SU-DHL-6 (cell line): ENCODE measurements around the gene SPACA4.

Experiments used
- H2AFZ ChIP-seq: fragments of 200-600 bp; sonication (generic); 2 replicates; pipeline ENCODE4 v1.6.1; 2014; ENCODE audit warnings: low read depth, mild to moderate bottlenecking, moderate library complexity, mixed read lengths, antibody characterized with exemption, low read length; ENCODE audit not compliant: severe bottlenecking
- H3F3A ChIP-seq: fragments of 200-600 bp; shearing (Covaris generic); 2 replicates; pipeline ENCODE4 v1.6.0; 2016; ENCODE audit warnings: antibody characterized with exemption, mild to moderate bottlenecking; ENCODE audit not compliant: insufficient read depth
- H3K27ac ChIP-seq: fragments of 200-600 bp; sonication (generic); 2 replicates; pipeline ENCODE4 v1.5.1; 2016; ENCODE audit warnings: low read depth, mild to moderate bottlenecking, low read length, moderate library complexity, mixed read lengths
- H3K27me3 ChIP-seq: fragments of 200-600 bp; sonication (generic), shearing (Covaris generic); 2 replicates; pipeline ENCODE4 v1.6.0; 2014; ENCODE audit warnings: mild to moderate bottlenecking, low read length
- H3K36me3 ChIP-seq: fragments of 200-600 bp; sonication (generic); 2 replicates; pipeline ENCODE4 v1.6.1; 2014; ENCODE audit warnings: mild to moderate bottlenecking, low read length, mixed read lengths
- H3K4me2 ChIP-seq: fragments of 300-600, 200-600 bp; shearing (Covaris generic), sonication (generic); 2 replicates; pipeline ENCODE4 v1.6.0; 2014; ENCODE audit warnings: low read length, low read depth, mild to moderate bottlenecking; ENCODE audit not compliant: poor library complexity, severe bottlenecking
- H3K4me3 ChIP-seq: fragments of 200-600 bp; sonication (generic); 2 replicates; pipeline ENCODE4 v1.5.1; 2014; ENCODE audit warnings: antibody characterized with exemption, low read length, mild to moderate bottlenecking, mixed read lengths; ENCODE audit not compliant: insufficient read depth, poor library complexity, severe bottlenecking
- H3K79me2 ChIP-seq: fragments of 200-600 bp; sonication (generic); 2 replicates; pipeline ENCODE4 v1.6.1; 2014; ENCODE audit warnings: mild to moderate bottlenecking, low read length, moderate library complexity; ENCODE audit not compliant: insufficient read depth
- H3K9ac ChIP-seq: fragments of 200-600 bp; sonication (generic); 2 replicates; pipeline ENCODE4 v1.7.0; 2014; ENCODE audit warnings: mild to moderate bottlenecking, low read length
- H3K9me2 ChIP-seq: fragments of 200-600 bp; sonication (generic); replicated peaks from 2 replicates; pipeline ENCODE4 v1.6.1; 2014; ENCODE audit warnings: low read length; ENCODE audit not compliant: insufficient read depth
- H3K9me3 ChIP-seq: fragments of 200-600 bp; sonication (generic); 2 replicates; pipeline ENCODE4 v1.6.1; 2014; ENCODE audit warnings: low read length, mixed read lengths; ENCODE audit not compliant: insufficient read depth
- H4K20me1 ChIP-seq: fragments of 200-600 bp; sonication (generic); 2 replicates; pipeline ENCODE4 v1.6.1; 2014; ENCODE audit warnings: low read depth, mild to moderate bottlenecking, antibody characterized with exemption, low read length, moderate library complexity, mixed read lengths
- EZH2phosphoT487 ChIP-seq: fragments of 200-600 bp; sonication (generic), shearing (Covaris generic); conservative IDR thresholded peaks from 2 replicates; pipeline ENCODE4 v1.6.1; 2018; ENCODE audit warnings: mild to moderate bottlenecking, antibody characterized with exemption, low read length, moderate library complexity, mixed read lengths
- TF ChIP-seq, protein P1 (sequence below): fragments of 200-600 bp; sonication (generic); IDR thresholded peaks from one replicate; pipeline ENCODE4 v1.5.1; 2017; ENCODE audit warnings: antibody characterized with exemption, mild to moderate bottlenecking, low read length, moderate library complexity; ENCODE audit not compliant: insufficient read depth, poor library complexity, severe bottlenecking

SPACA4 gene

DNA sequence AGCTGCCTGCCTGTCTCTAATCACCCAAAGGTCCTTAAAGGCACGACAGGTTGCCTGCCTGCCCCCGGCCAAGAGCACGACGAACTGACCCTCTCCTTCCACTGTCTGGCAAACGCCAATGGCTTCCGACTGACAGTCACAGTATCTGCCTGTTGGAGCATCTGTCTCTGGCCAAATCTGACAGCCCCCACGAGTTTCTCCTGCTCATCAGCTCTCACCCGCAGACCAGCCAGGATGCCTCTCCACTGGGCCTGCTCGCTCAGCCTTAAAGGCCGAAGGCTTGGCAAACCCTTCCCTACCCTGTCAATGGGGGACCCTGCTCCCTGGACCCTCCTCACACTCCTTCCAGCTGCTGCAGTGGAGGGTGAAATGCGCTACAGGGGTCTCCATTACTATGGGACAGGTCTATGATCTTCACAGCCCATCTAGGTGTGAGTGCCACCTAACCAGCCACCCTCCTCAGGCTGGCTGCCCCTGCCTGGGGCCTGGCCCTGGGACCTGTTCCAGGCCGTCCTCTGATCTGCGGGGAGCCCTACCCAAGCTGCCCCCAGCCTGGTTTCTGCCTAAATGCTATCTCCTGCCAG, 7.4 kb downstream of the SPACA4 start:
- Histone ChIP-seq H3K4me3 (no peak overlapping the region), H3K4me2 (no peak overlapping the region), H3K9me2 (no peaks in the 10 kb centered on the region), H3K9ac (no peak overlapping the region), H3F3A (peaks cover 20% of the 10 kb centered on the region), H2AFZ (no peak overlapping the region), H3K9me3 (no peaks in the 10 kb centered on the region), H3K36me3 (peaks cover 16% of the 10 kb centered on the region), H3K27me3 (no peaks in the 10 kb centered on the region), H4K20me1 (peaks cover 14% of the 10 kb centered on the region), H3K27ac (no peak overlapping the region), H3K79me2 (peaks cover 30% of the 10 kb centered on the region)
- no peak for TF ChIP-seq EZH2phosphoT487
- TF ChIP-seq, protein P1, sequence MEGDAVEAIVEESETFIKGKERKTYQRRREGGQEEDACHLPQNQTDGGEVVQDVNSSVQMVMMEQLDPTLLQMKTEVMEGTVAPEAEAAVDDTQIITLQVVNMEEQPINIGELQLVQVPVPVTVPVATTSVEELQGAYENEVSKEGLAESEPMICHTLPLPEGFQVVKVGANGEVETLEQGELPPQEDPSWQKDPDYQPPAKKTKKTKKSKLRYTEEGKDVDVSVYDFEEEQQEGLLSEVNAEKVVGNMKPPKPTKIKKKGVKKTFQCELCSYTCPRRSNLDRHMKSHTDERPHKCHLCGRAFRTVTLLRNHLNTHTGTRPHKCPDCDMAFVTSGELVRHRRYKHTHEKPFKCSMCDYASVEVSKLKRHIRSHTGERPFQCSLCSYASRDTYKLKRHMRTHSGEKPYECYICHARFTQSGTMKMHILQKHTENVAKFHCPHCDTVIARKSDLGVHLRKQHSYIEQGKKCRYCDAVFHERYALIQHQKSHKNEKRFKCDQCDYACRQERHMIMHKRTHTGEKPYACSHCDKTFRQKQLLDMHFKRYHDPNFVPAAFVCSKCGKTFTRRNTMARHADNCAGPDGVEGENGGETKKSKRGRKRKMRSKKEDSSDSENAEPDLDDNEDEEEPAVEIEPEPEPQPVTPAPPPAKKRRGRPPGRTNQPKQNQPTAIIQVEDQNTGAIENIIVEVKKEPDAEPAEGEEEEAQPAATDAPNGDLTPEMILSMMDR = no peak

DNA sequence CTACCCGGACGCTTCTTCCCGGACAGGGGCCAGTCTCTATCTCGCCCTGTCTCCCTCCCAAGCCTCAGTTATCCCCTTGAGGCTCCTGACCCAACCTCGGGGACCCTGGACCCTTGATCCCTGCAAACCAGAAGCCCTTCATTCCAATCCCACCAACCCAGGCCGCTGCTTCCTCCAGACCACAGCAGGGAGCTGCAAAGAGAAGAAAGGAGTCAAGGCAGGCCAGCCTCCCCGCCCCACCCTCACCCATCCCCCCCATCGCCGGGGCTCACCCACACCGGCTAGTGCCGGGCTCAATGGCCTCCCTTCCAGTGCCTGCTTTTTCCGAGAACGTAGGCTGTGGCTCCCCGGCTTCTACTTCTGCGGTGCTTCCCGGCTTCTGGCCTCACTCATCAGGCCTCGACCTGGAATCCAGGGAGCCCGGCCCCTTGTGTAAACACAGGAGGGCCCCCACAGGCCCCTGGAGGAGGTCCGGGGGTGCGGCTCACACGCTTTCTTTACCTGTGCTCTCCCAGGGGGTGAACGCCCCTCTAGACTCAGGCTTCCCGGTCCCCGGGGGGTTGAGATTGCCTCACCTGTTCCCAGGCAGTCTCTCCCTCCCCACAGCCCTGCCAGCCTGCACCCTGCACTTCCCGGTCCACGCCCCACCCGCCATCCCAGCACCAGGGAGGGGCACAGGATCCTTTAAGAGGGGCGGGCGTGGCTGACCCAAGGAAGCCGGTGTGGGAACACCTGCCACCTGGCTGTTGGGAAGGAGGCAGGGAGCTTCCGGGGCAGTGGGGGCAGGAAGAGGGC, 8.1 kb downstream of the SPACA4 start, which contains the start of gene FAM83E:
Gene FAM83E, minus strand, starts transcription at position 641 of the 795 bp plus-strand sequence. CDS start 1,704 bp downstream, outside the sequence.
- Histone ChIP-seq H3K27ac (no peak within 1 kb of the TSS), H3K9ac (no peak within 1 kb of the TSS), H3K36me3 (peaks cover 16% of the 10 kb centered on the region)

DNA sequence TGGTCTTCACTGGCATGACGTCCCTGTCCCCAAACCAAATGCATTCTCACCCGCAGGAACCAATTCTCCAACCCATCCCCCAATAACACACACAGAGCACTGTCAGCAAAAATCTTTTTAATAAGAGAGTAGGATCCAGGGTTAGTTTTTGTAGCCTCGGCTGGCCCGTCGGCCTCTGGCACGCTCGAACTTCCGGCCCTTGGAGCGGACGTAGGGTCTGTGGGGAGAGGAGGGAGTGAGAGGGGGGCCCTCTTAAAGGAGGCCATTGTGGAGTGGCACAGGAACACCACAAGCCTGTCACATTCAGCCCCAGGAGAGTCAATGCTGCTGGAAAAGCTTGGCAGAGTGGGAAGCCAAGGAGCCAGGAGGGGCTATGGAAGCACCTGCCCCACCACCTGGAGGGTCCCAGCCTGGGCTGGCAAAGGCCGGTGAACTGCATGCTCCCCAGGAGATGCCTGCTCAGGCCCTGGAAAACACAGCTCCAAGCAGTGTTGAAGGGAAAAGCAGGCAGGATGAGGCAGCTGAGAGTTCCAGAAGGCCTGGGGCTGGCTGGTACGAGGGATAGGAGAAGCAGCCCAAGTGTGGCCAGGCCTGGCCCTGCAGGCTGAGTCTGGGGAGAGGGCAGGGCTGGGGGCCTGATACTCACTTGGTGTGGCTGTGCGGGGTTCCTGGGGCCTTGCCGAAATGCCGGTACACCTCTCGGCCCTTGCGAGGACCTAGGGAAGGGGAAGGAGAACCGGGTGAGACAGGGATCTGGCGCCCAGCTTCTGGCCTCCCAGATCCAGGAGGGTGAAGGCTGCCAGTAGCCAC, 8.9 kb downstream of the SPACA4 start:
- TF ChIP-seq EZH2phosphoT487 = no peak
- TF ChIP-seq, protein P1 = no peak
- Histone ChIP-seq H3K9me2 (no peaks in the 10 kb centered on the region), H3K9ac (no peak overlapping the region), H3K27me3 (no peaks in the 10 kb centered on the region), H3K4me3 (no peak overlapping the region), H3K79me2 (peaks cover 39% of the 10 kb centered on the region), H3F3A (peaks cover 20% of the 10 kb centered on the region), H3K27ac (no peak overlapping the region), H2AFZ (no peak overlapping the region), H3K36me3 (peaks cover 16% of the 10 kb centered on the region), H3K9me3 (no peaks in the 10 kb centered on the region), H4K20me1 (peaks cover 14% of the 10 kb centered on the region), H3K4me2 (no peak overlapping the region)

More for the DNA sequence above, 8.1 kb downstream of the SPACA4 start, which contains the start of gene FAM83E:
- Histone ChIP-seq H3K4me2 (no peak within 1 kb of the TSS), H3K27me3 (no peaks in the 10 kb centered on the region), H3K9me2 (no peaks in the 10 kb centered on the region), H3K4me3 (no peak within 1 kb of the TSS), H3F3A (peaks cover 20% of the 10 kb centered on the region), H3K79me2 (peaks cover 31% of the 10 kb centered on the region), H2AFZ (no peak within 1 kb of the TSS), H4K20me1 (peaks cover 14% of the 10 kb centered on the region), H3K9me3 (no peaks in the 10 kb centered on the region)
- TF ChIP-seq, protein P1 = no peak
- no peak for TF ChIP-seq EZH2phosphoT487
